H1 (cell line): Measurements from ENCODE around the gene HS6ST3. TPM values are rescaled to one million over a fixed set of nuclear protein-coding genes. Genes with fewer than 3 reads are reported as not detected.

Experiments
- CTCF ChIA-PET: fragments of 300-600 bp; sonication (Branson Sonifier 250); formaldehyde crosslinking; loops from one replicate; lab custom pipeline; 2021; ENCODE audit not compliant: partially characterized antibody; lab: Charles Lee
- POLR2A ChIA-PET: fragments of 300-600 bp; sonication (Branson Sonifier 250); formaldehyde crosslinking; loops from one replicate; lab custom pipeline; 2021; ENCODE audit warnings: inconsistent platforms; ENCODE audit not compliant: partially characterized antibody; lab: Charles Lee
- DNase-seq, 2 experiments: peaks; one replicate each; pipeline versions ENCODE4 v3.0.0 to v3.0.0-alpha.2; 2010 to 2022; ENCODE audit warnings: low spot score in 2 of 2, low read depth in 1 of 2, mixed read lengths in 1 of 2
- FAIRE-seq: peaks from 2 replicates; lab custom pipeline; 2011; peaks lifted over from hg19 to GRCh38; lab: Jason Lieb, UNC
- H2AFZ ChIP-seq: 2 replicates; pipeline ENCODE4 v1.8.1; 2012; ENCODE audit warnings: low read length, inconsistent platforms
- H2AK5ac ChIP-seq: 2 replicates; pipeline ENCODE4 v1.6.1; 2013; ENCODE audit warnings: low read depth, low read length
- H2BK120ac ChIP-seq: replicated peaks from 2 replicates; pipeline ENCODE3; 2013; ENCODE audit warnings: low read depth, low read length, inconsistent platforms
- H2BK12ac ChIP-seq: 2 replicates; pipeline ENCODE4 v1.6.1; 2013; ENCODE audit warnings: low read depth, low read length
- H2BK15ac ChIP-seq: 2 replicates; pipeline ENCODE4 v1.6.1; 2013; ENCODE audit warnings: low read length
- H2BK20ac ChIP-seq: 2 replicates; pipeline ENCODE4 v1.6.1; 2013; ENCODE audit warnings: low read length
- H2BK5ac ChIP-seq: 2 replicates; pipeline ENCODE4 v1.6.1; 2013; ENCODE audit warnings: low read depth, low read length
- H3K14ac ChIP-seq: 2 replicates; pipeline ENCODE4 v1.6.1; 2013; ENCODE audit warnings: inconsistent platforms; ENCODE audit not compliant: insufficient read length
- H3K18ac ChIP-seq: 2 replicates; pipeline ENCODE4 v1.6.1; 2013; ENCODE audit warnings: low read length; ENCODE audit errors: extremely low read depth
- H3K23ac ChIP-seq: 2 replicates; pipeline ENCODE4 v1.6.1; 2013; ENCODE audit warnings: inconsistent platforms; ENCODE audit not compliant: insufficient read length
- H3K23me2 ChIP-seq: 2 replicates; pipeline ENCODE4 v1.6.1; 2013; ENCODE audit warnings: low read depth, low read length
- H3K27ac ChIP-seq: 2 replicates; pipeline ENCODE4 v1.6.1; 2011; ENCODE audit warnings: low read depth, low read length, inconsistent platforms
- H3K27me3 ChIP-seq, 4 experiments: replicated peaks in 1 of 4; 1 replicate in 1 of 4; 2 replicates in 3 of 4; pipeline versions ENCODE4 v1.6.1 to v1.8.1; 2011 to 2013; ENCODE audit warnings: low read length in 3 of 4, mild to moderate bottlenecking in 3 of 4, inconsistent platforms in 2 of 4, mixed read lengths in 2 of 4, moderate library complexity in 1 of 4; ENCODE audit not compliant: control insufficient read depth in 3 of 4, insufficient read depth in 3 of 4; ENCODE audit errors: extremely low read depth in 1 of 4
- H3K36me3 ChIP-seq, 4 experiments: 2 replicates each; pipeline versions ENCODE4 v1.6.1 to v1.8.1; 2011 to 2013; ENCODE audit warnings: mild to moderate bottlenecking in 4 of 4, low read length in 3 of 4, moderate library complexity in 2 of 4, control low read depth in 1 of 4, inconsistent platforms in 1 of 4; ENCODE audit not compliant: insufficient read depth in 4 of 4, control insufficient read depth in 2 of 4
- H3K4ac ChIP-seq: replicated peaks from 2 replicates; pipeline ENCODE3; 2013; ENCODE audit warnings: low read length, low read depth, mixed read lengths, inconsistent platforms; ENCODE audit not compliant: insufficient read length
- H3K4me1 ChIP-seq, 4 experiments: replicated peaks in 1 of 4; 1 replicate in 1 of 4; 2 replicates in 3 of 4; pipeline versions ENCODE4 v1.6.1 to v1.8.1; 2011 to 2013; ENCODE audit warnings: low read length in 3 of 4, inconsistent platforms in 2 of 4, mixed read lengths in 1 of 4; ENCODE audit not compliant: insufficient read depth in 4 of 4, control insufficient read depth in 3 of 4
- H3K4me2 ChIP-seq, 2 experiments: 2 replicates each; pipeline versions ENCODE4 v1.6.1 to v1.8.1; 2011 to 2013; ENCODE audit warnings: low read depth in 2 of 2, low read length in 2 of 2, control low read depth in 1 of 2, inconsistent platforms in 1 of 2, mild to moderate bottlenecking in 1 of 2; ENCODE audit not compliant: insufficient read depth in 1 of 2
- H3K4me3 ChIP-seq, 4 experiments: fragments of 200-600, 300-600 bp in 1 of 4; sonication (generic), shearing (Covaris generic), sonication (Bioruptor Twin) in 1 of 4; 2 replicates each; pipeline versions ENCODE4 v1.5.1 to v1.8.1; 2011 to 2016; ENCODE audit warnings: low read length in 4 of 4, low read depth in 3 of 4, control low read depth in 2 of 4, inconsistent platforms in 2 of 4, mild to moderate bottlenecking in 2 of 4, mixed read lengths in 1 of 4, moderate library complexity in 1 of 4; ENCODE audit not compliant: insufficient read depth in 2 of 4; ENCODE audit errors: extremely low read depth in 1 of 4
- H3K56ac ChIP-seq: replicated peaks from 2 replicates; pipeline ENCODE3; 2013; ENCODE audit warnings: low read depth, mild to moderate bottlenecking, mixed read lengths, low read length, inconsistent platforms; ENCODE audit not compliant: insufficient read length
- H3K79me1 ChIP-seq: 2 replicates; pipeline ENCODE4 v1.6.1; 2013; ENCODE audit warnings: low read depth, low read length, control low read depth
- H3K79me2 ChIP-seq, 2 experiments: 2 replicates each; pipeline versions ENCODE4 v1.6.1 to v1.8.1; 2012 to 2013; ENCODE audit warnings: low read length in 2 of 2, mild to moderate bottlenecking in 2 of 2, inconsistent platforms in 1 of 2; ENCODE audit not compliant: insufficient read depth in 2 of 2, control insufficient read depth in 1 of 2
- H3K9ac ChIP-seq, 4 experiments: replicated peaks in 1 of 4; 1 replicate in 1 of 4; 2 replicates in 3 of 4; pipeline versions ENCODE4 v1.6.1 to v1.8.1; 2011 to 2013; ENCODE audit warnings: low read depth in 3 of 4, low read length in 3 of 4, control low read depth in 2 of 4, mild to moderate bottlenecking in 2 of 4, moderate library complexity in 2 of 4, inconsistent platforms in 1 of 4; ENCODE audit errors: extremely low read depth in 1 of 4
- H3K9me3 ChIP-seq, 2 experiments: 2 replicates each; pipeline versions ENCODE4 v1.6.1 to v1.8.1; 2012 to 2013; ENCODE audit warnings: mild to moderate bottlenecking in 2 of 2, moderate library complexity in 2 of 2, control low read depth in 1 of 2, inconsistent platforms in 1 of 2, low read depth in 1 of 2, low read length in 1 of 2, mixed read lengths in 1 of 2; ENCODE audit not compliant: insufficient read depth in 2 of 2
- H4K20me1 ChIP-seq, 2 experiments: replicated peaks in 1 of 2; 2 replicates each; pipeline versions ENCODE3 to v1.8.1; 2011 to 2013; ENCODE audit warnings: inconsistent platforms in 2 of 2, low read length in 2 of 2, mild to moderate bottlenecking in 1 of 2; ENCODE audit not compliant: insufficient read depth in 2 of 2, control insufficient read depth in 1 of 2
- H4K5ac ChIP-seq: 2 replicates; pipeline ENCODE4 v1.6.1; 2013; ENCODE audit warnings: low read length, low read depth, mixed read lengths, inconsistent platforms; ENCODE audit not compliant: insufficient read length
- H4K8ac ChIP-seq: 2 replicates; pipeline ENCODE4 v1.8.0; 2013; ENCODE audit warnings: mild to moderate bottlenecking, moderate library complexity, low read length, inconsistent platforms; ENCODE audit not compliant: insufficient read depth; ENCODE audit errors: extremely low read depth
- H4K91ac ChIP-seq: replicated peaks from 2 replicates; pipeline ENCODE3; 2013; ENCODE audit warnings: low read length, mixed read lengths, inconsistent platforms; ENCODE audit not compliant: insufficient read length
- BCL11A ChIP-seq, 2 experiments: IDR thresholded peaks; one replicate each; pipeline ENCODE4 v1.6.1; 2011; ENCODE audit warnings: low read depth in 2 of 2, low read length in 2 of 2, mild to moderate bottlenecking in 2 of 2
- JUN ChIP-seq: IDR thresholded peaks from 2 replicates; pipeline ENCODE4 v1.6.1; 2011; ENCODE audit warnings: low read depth, mild to moderate bottlenecking, improper control_type of control experiment, low read length
- JUND ChIP-seq: IDR thresholded peaks from 2 replicates; pipeline ENCODE4 v1.6.1; 2011; ENCODE audit warnings: mild to moderate bottlenecking, improper control_type of control experiment, low read length
- NANOG ChIP-seq: IDR thresholded peaks from 2 replicates; pipeline ENCODE4 v1.6.1; 2011; ENCODE audit warnings: low read length, low read depth, mild to moderate bottlenecking, inconsistent platforms; ENCODE audit not compliant: insufficient read depth, poor library complexity, severe bottlenecking
- RFX5 ChIP-seq: IDR thresholded peaks from 2 replicates; pipeline ENCODE4 v1.6.1; 2011; ENCODE audit warnings: low read depth, low read length, improper control_type of control experiment, borderline replicate concordance
- SAP30 ChIP-seq: fragments of 300-600 bp; sonication (generic); IDR thresholded peaks from 2 replicates; pipeline ENCODE4 v1.7.1; 2012; ENCODE audit warnings: low read length, moderate library complexity, mild to moderate bottlenecking, inconsistent platforms; ENCODE audit not compliant: insufficient read depth, insufficient replicate concordance
- SP1 ChIP-seq: IDR thresholded peaks from 2 replicates; pipeline ENCODE4 v1.6.1; 2011; ENCODE audit warnings: low read depth, low read length
- whole genome bisulfite sequencing, 2 experiments: shearing (Covaris generic) in 1 of 2; methylation state at CpG; one replicate each; pipeline versions ENCODE4 v1.1.6 to v1.1.7; 2013 to 2015; ENCODE audit warnings: low lambda C conversion rate in 2 of 2, mixed read lengths in 2 of 2, inconsistent platforms in 1 of 2, low coverage in 1 of 2, missing lambda C conversion rate in 1 of 2; ENCODE audit not compliant: insufficient replicate concordance in 2 of 2, insufficient coverage in 1 of 2, insufficient read length in 1 of 2; ENCODE audit errors: extremely low coverage in 1 of 2, missing lambda C conversion rate in 1 of 2; 5-methylcytosine and 5-hydroxymethylcytosine counted together
- polyA plus RNA-seq, 7 experiments: library from polyadenylated mRNA; depleted of rRNA in 3 of 7; stranded (reverse) in 5 of 7; unstranded in 2 of 7; fragments of >200 nt in 5 of 7; fragments of 200-250 nt in 2 of 7; gene quantifications; 1 replicate in 5 of 7; 2 replicates in 1 of 7; 4 replicates in 1 of 7; pipeline versions ENCODE4 v1.2.1 to v1.2.3, GENCODE V29; 2011 to 2013; ENCODE audit warnings: missing spikeins in 2 of 7, mixed read lengths in 2 of 7
- total RNA-seq: library from RNA; stranded (reverse); fragmentation: NEBNext Ultra II Directional; extraction: Animal tissue kit (Norgen Biotek cat#: 25700); gene quantifications from 2 replicates; pipeline ENCODE4 v1.2.1, GENCODE V29; 2021

Gene HS6ST3
- total and polyA plus RNA-seq, 2 of the 8 experiments (the other 6 are each of a cell fraction or from before 2014, with no cell fraction given): 0.45 to 1.2 TPM

DNA sequence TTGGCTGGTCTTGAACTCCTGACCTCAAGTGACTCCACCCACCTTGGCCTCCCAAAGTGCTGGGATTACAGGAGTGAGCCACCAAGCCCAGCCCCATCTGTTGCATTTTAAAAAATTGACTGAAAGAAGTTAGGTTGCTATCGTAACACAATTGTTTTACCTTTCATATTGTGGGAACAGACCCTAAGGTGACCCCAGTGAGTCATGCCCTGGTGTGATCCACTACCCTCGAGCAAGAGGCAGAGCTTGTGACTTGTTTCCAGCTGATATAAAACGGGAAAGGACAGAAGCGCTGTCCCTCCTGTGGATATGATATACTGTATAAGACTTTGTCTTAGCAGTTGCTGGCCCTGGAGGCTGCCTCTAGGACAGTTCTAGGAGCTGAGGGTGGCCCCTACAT is 308.6 kb downstream of the HS6ST3 start:
- H2AK5ac ChIP-seq: no peak overlapping the region
- H4K91ac ChIP-seq: no peak overlapping the region
- FAIRE-seq: no peak
- H3K4me1 ChIP-seq: no peaks in the 10 kb centered on the region
- no peaks in the 10 kb centered on the region for H3K79me1 ChIP-seq
- no peak overlapping the region for H3K27ac ChIP-seq
- no peak overlapping the region for H2BK120ac ChIP-seq
- no peak overlapping the region for H3K9ac ChIP-seq
- H3K36me3 ChIP-seq: no peaks in the 10 kb centered on the region
- H2AFZ ChIP-seq: no peak overlapping the region
- no peak for DNase-seq
- H2BK5ac ChIP-seq: no peak overlapping the region
- H2BK20ac ChIP-seq: no peak overlapping the region
- WGBS, 2 experiments: 85% methylated on average over 4 of the region's 4 CpGs; no CpG with 5 or more reads in 1 of the 2 experiments
- no peaks in the 10 kb centered on the region for H3K27me3 ChIP-seq
- no peak overlapping the region for H3K23ac ChIP-seq
- H4K8ac ChIP-seq: no peak overlapping the region
- no peaks in the 10 kb centered on the region for H3K79me2 ChIP-seq
- no peak overlapping the region for H3K18ac ChIP-seq
- H3K4ac ChIP-seq: no peak overlapping the region
- H4K20me1 ChIP-seq: no peaks in the 10 kb centered on the region
- no peak overlapping the region for H3K14ac ChIP-seq
- no peak overlapping the region for H3K4me2 ChIP-seq
- H2BK12ac ChIP-seq: no peak overlapping the region
- H4K5ac ChIP-seq: no peak overlapping the region
- CTCF ChIA-PET: interaction anchor here (1.0 kb wide), 1 partner anchor 53 kb away, joined by 4 read pairs; no protein-coding TSS in a partner anchor
- H3K4me3 ChIP-seq: no peak overlapping the region
- H3K56ac ChIP-seq: no peak overlapping the region
- POLR2A ChIA-PET: no interaction called here
- H3K9me3 ChIP-seq: no peaks in the 10 kb centered on the region
- peaks cover 3% of the 10 kb centered on the region; the same call in 1 of the 2 replicates for H3K23me2 ChIP-seq
- TF ChIP-seq NANOG (no peak), SP1 (no peak), JUND (no peak), SAP30 (no peak), BCL11A (IDR thresholded peaks at IDR 0.05; ENCODE audit: low read depth in 2 of 2, low read length in 2 of 2) (no peak), RFX5 (no peak), JUN (no peak)
- TF ChIP-seq, all 59 proteins: peak for 0
- no peak overlapping the region for H2BK15ac ChIP-seq
